K562 (cell line): ENCODE results near the gene ALS2CL. TPM values are rescaled to one million over a fixed set of nuclear protein-coding genes. Genes with fewer than 3 reads are reported as not detected.

Experiments
- EHMT2 ChIP-seq: fragments of 450-650 bp; IDR thresholded peaks from 2 replicates; pipeline ENCODE4 v1.6.1; 2018; ENCODE audit warnings: antibody characterized with exemption
- MEIS2 ChIP-seq: fragments of 450-650 bp; IDR thresholded peaks from 2 replicates; pipeline ENCODE4 v1.6.1; 2014; ENCODE audit warnings: mild to moderate bottlenecking; ENCODE audit not compliant: partially characterized antibody
- NFRKB ChIP-seq: fragments of 450-650 bp; IDR thresholded peaks from 2 replicates; pipeline ENCODE4 v1.6.1; 2016; ENCODE audit warnings: low read depth
- PRPF4 ChIP-seq: fragments of 200-400 bp; formaldehyde crosslinking; IDR thresholded peaks from one replicate; pipeline ENCODE4 v1.6.1; 2017; ENCODE audit warnings: low read length, low read depth, mild to moderate bottlenecking; ENCODE audit not compliant: insufficient read depth, poor library complexity, severe bottlenecking
- RCOR1 ChIP-seq, 2 experiments: IDR thresholded peaks; 2 replicates each; pipeline ENCODE4 v1.6.1; 2012; ENCODE audit warnings: low read depth in 2 of 2, low read length in 2 of 2, borderline replicate concordance in 1 of 2, improper control_type of control experiment in 1 of 2
- REST ChIP-seq, 2 experiments: fragments of 450-650 bp; formaldehyde crosslinking in 1 of 2; IDR thresholded peaks; 2 replicates each; pipeline versions ENCODE4 v1.4.0 to v1.6.1; 2014 to 2020; ENCODE audit warnings: mild to moderate bottlenecking in 2 of 2, borderline replicate concordance in 1 of 2, low read depth in 1 of 2
- TEAD1 ChIP-seq, 2 experiments: fragments of 450-650 bp in 1 of 2; sonication (generic) in 1 of 2; formaldehyde crosslinking; IDR thresholded peaks; 2 replicates each; pipeline versions ENCODE4 v1.4.0 to v1.8.0; 2020 to 2022; ENCODE audit warnings: mild to moderate bottlenecking in 2 of 2, missing genetic modification reagents in 1 of 2
- TRIM28 ChIP-seq: fragments of 450-650 bp; IDR thresholded peaks from 2 replicates; pipeline ENCODE4 v1.6.1; 2017
- UBTF ChIP-seq, 2 experiments: IDR thresholded peaks; 2 replicates each; pipeline ENCODE4 v1.6.1; 2012; ENCODE audit warnings: improper control_type of control experiment in 2 of 2, low read depth in 2 of 2, low read length in 2 of 2, borderline replicate concordance in 1 of 2
- USF1 ChIP-seq: sonication (generic); formaldehyde crosslinking; IDR thresholded peaks from 2 replicates; pipeline ENCODE4 v1.9.0; 2022; ENCODE audit warnings: mild to moderate bottlenecking, missing genetic modification reagents
- ZNF253 ChIP-seq: fragments of 250-450 bp; sonication (Bioruptor Pico); conservative IDR thresholded peaks from 2 replicates; pipeline ENCODE4 v1.6.1; 2021; ENCODE audit warnings: mild to moderate bottlenecking
- ZNF655 ChIP-seq: fragments of 250-450 bp; sonication (Bioruptor Pico); IDR thresholded peaks from 2 replicates; pipeline ENCODE4 v1.5.0; 2021
- polyA plus RNA-seq, 8 experiments: library from polyadenylated mRNA; depleted of rRNA in 4 of 8; stranded (reverse) in 5 of 8; unstranded in 3 of 8; fragments of >200 nt; fragmentation: Nextera tagmentation in 2 of 8; fragmentation: Illumina TruSeq in 1 of 8; extraction: Ambion mirVana in 2 of 8; extraction: Trizol in 1 of 8; gene quantifications; 2 replicates each; pipeline versions ENCODE4 v1.2.1 to v1.2.3, GENCODE V29; 2011 to 2014; ENCODE audit warnings: inconsistent platforms in 1 of 8, missing spikeins in 1 of 8
- total RNA-seq, 7 experiments: library from RNA; depleted of rRNA in 6 of 7; stranded (reverse); fragments of >200 nt in 6 of 7; fragmentation: Illumina TruSeq in 2 of 7; extraction: Trizol in 2 of 7; gene quantifications; 2 replicates each; pipeline versions ENCODE4 v1.2.1 to v1.2.3, GENCODE V29; 2011 to 2021; ENCODE audit warnings: low replicate concordance in 1 of 7

Gene ALS2CL
- total and polyA plus RNA-seq, 9 of the 15 experiments (the other 6 are each of a cell fraction or from before 2014, with no cell fraction given): 0.03 to 0.13 (median 0.05) TPM; not detected in 3

DNA sequence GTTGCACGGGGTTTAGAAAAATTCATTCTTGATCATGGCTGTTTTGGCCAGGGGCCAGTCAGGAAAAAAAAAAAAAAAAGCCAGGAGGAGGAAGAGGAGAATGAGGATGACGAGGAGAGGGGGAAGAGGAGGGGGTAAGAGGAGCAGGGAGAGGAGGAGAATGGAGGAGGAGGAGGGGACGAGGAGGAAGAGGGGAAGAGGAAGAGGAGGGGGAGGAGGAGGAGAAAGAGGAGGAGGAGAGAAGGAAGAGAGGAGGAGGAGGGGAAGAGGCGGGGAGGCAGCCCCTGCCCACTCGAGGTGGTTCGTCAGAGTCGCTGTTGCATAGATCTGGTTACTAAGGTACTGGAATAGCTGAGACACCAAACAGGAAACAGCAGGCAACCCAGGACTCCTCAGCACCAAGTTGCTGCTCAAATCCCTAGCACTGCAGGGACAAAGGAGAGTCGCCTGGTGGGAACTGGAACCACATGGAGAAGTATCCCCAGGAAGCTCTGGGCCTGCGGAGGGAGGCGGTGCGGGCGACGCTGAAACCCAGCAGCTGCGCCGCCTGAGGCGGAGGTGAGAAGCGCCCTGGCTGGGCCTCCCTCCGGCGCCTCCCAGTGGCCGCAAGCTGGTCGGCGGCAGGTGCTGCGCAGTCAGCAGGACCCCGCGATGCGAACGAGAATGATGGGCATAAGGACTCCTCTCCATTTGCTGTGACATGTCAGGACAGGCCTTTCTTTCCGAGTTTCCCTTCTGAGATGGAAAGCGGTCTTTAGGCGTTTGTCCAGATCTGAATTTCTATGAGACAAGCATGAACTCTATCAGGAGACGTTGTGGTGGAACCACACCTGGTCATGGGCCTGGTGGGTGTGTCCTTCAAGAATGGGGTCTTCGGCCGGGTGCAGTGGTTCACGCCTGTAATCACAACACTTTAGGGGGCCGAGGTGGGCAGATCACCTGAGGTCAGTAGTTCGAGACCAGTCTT, 63.6 kb downstream of the ALS2CL start (continued):
- TF ChIP-seq REST (IDR thresholded peaks at IDR 0.05; ENCODE audit: borderline replicate concordance) (peak; percentile 85), REST (CRISPR knock-in tag; IDR thresholded peaks at IDR 0.05; ENCODE audit: low read depth) (no peak), ZNF655 (CRISPR knock-in tag) (no peak), UBTF (IDR thresholded peaks at IDR 0.05; ENCODE audit: borderline replicate concordance in 1 of 2, low read depth in 2 of 2, low read length in 2 of 2) (peak in 1 of 2 experiments; percentile 85; a peak in 3 of 4 replicates), TRIM28 (no peak), NFRKB (no peak), USF1 (CRISPR knock-in tag) (peak; percentile 23; the same call in 1 of the 2 replicates), RCOR1 (IDR thresholded peaks at IDR 0.05; ENCODE audit: borderline replicate concordance in 1 of 2, low read depth in 2 of 2, low read length in 2 of 2) (peak in 1 of 2 experiments; percentile 75; a peak in 2 of 4 replicates), MEIS2 (no peak), EHMT2 (0 out of 2 replicates have a peak, but pooled peaks have one; percentile 43), ZNF253 (CRISPR knock-in tag) (no peak), PRPF4 (no peak), TEAD1 (CRISPR knock-in tag; IDR thresholded peaks at IDR 0.05) (peak in 1 of 2 experiments; percentile 64; a peak in 1 of 4 replicates)
